ENCODE results near the gene RHBDL2.

DNA sequence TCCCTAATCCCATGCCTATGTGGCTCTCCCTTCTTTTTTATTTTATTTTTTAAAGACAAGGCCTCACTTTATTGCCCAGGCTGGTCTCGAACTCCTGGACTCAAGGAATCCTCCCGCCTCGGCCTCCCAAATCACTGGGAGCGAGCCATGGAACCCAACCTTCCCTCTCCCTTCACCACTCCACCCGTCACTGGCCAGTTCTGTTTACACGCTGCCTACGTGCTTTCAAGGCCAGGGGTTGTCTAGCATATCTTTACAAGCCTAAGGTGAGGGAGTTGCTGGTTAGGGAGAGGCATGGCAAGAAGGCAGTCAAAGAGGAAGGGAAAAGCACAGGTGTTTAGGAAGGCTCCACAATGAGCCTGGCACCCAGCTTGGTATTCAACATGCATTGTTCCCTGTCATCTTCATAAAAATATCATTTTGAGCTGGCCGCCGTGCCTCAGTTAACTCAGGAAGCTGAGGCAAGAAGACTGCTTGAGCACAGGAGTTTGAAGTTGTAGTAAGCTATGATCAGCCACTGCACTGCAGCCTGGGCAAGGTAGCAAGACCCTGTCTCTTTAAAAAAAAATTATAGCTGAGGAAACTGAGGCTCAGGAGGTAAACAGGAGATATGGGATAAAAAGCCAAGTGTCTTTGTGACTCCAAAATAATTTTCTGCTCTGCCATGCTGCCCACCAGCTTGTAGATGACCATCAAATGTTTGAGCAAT is 1.1 kb downstream of the RHBDL2 start:
- TF ChIP-seq, protein P1, sequence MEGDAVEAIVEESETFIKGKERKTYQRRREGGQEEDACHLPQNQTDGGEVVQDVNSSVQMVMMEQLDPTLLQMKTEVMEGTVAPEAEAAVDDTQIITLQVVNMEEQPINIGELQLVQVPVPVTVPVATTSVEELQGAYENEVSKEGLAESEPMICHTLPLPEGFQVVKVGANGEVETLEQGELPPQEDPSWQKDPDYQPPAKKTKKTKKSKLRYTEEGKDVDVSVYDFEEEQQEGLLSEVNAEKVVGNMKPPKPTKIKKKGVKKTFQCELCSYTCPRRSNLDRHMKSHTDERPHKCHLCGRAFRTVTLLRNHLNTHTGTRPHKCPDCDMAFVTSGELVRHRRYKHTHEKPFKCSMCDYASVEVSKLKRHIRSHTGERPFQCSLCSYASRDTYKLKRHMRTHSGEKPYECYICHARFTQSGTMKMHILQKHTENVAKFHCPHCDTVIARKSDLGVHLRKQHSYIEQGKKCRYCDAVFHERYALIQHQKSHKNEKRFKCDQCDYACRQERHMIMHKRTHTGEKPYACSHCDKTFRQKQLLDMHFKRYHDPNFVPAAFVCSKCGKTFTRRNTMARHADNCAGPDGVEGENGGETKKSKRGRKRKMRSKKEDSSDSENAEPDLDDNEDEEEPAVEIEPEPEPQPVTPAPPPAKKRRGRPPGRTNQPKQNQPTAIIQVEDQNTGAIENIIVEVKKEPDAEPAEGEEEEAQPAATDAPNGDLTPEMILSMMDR (IDR thresholded peaks at IDR 0.05) = no peak
- TF ChIP-seq POLR2A (IDR thresholded peaks at IDR 0.05) (no peak), POLR2AphosphoS5 (IDR thresholded peaks at IDR 0.05) (no peak), EP300 (IDR thresholded peaks at IDR 0.05) (no peak)

Data from gastroesophageal sphincter (tissue), 3 donors.